ENCODE measurements around the gene BNC1.

DNA sequence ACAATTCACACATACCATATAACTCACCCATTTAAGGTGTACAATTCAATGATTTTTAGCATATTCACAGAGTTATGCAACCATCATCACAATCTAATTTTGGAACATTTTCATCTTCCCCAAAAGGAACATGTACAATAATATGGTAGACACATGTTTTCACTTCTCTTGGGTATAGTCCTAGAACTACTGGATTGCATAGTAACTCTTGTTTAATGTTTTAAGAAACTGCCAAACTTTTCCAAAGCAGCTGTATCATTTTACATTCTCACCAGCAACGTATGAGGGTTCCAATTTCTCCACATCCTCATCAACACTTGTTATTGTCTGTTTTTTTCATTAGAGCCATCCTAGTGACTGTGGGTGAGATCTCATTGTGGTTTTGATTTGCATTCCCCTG, 14.3 kb downstream of the BNC1 start:
- TF ChIP-seq EZH2 (IDR thresholded peaks at IDR 0.05; ENCODE audit: low read length, missing control alignments), result no peak
- TF ChIP-seq, protein P1, sequence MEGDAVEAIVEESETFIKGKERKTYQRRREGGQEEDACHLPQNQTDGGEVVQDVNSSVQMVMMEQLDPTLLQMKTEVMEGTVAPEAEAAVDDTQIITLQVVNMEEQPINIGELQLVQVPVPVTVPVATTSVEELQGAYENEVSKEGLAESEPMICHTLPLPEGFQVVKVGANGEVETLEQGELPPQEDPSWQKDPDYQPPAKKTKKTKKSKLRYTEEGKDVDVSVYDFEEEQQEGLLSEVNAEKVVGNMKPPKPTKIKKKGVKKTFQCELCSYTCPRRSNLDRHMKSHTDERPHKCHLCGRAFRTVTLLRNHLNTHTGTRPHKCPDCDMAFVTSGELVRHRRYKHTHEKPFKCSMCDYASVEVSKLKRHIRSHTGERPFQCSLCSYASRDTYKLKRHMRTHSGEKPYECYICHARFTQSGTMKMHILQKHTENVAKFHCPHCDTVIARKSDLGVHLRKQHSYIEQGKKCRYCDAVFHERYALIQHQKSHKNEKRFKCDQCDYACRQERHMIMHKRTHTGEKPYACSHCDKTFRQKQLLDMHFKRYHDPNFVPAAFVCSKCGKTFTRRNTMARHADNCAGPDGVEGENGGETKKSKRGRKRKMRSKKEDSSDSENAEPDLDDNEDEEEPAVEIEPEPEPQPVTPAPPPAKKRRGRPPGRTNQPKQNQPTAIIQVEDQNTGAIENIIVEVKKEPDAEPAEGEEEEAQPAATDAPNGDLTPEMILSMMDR (conservative IDR thresholded peaks at IDR 0.05 in 1 of 2, IDR thresholded peaks at IDR 0.05 in 1 of 2; ENCODE audit: low read depth in 1 of 2, low read length in 2 of 2), result no peak
